Adrenal gland (tissue), 12 donors: ENCODE data around the gene MINDY2. TPM values are rescaled to one million over a fixed set of nuclear protein-coding genes. Genes with fewer than 3 reads are reported as not detected.

Source experiments
- DNase-seq, 7 donors: peaks; one replicate each; pipeline ENCODE4 v3.0.0-alpha.2; 2019 to 2020
- H3K27ac ChIP-seq, 5 donors: fragments of 200-600 bp; sonication (generic) in 4 of 5; 1 replicate in 3 of 5; 2 replicates in 2 of 5; pipeline versions ENCODE4 v1.5.1 to v1.8.0; 2016 to 2020; ENCODE audit warnings: mild to moderate bottlenecking in 1 of 5
- H3K27me3 ChIP-seq: fragments of 200-600 bp; 2 replicates; pipeline ENCODE4 v1.8.0; 2021
- H3K36me3 ChIP-seq, 2 donors: fragments of 200-600 bp; replicated peaks in 1 of 2; 1 replicate in 1 of 2; 2 replicates in 1 of 2; pipeline versions ENCODE4 v1.5.1 to v1.8.0; 2018 to 2022
- H3K4me1 ChIP-seq, 2 donors: fragments of 200-600 bp; replicated peaks in 1 of 2; 1 replicate in 1 of 2; 2 replicates in 1 of 2; pipeline versions ENCODE4 v1.5.1 to v1.8.0; 2018 to 2021
- H3K4me3 ChIP-seq, 4 donors: fragments of 200-600 bp; sonication (generic) in 3 of 4; one replicate each; pipeline ENCODE4 v1.5.1; 2016 to 2018
- H3K9me3 ChIP-seq, 3 donors: fragments of 200-600 bp; sonication (generic) in 1 of 3; replicated peaks in 1 of 3; 1 replicate in 2 of 3; 2 replicates in 1 of 3; pipeline versions ENCODE4 v1.5.1 to v1.8.0; 2016 to 2021
- CTCF ChIP-seq, 6 experiments: fragments of 450-650 bp in 4 of 6; fragments of 200-600 bp in 2 of 6; sonication (generic) in 1 of 6; IDR thresholded peaks; 1 replicate in 5 of 6; 2 replicates in 1 of 6; pipeline versions ENCODE4 v1.5.1 to v1.8.0; 2016 to 2021; ENCODE audit warnings: antibody characterized with exemption in 6 of 6, mild to moderate bottlenecking in 2 of 6, moderate library complexity in 1 of 6
- POLR2A ChIP-seq, 2 donors: fragments of 450-650 bp; IDR thresholded peaks; one replicate each; pipeline ENCODE4 v1.6.1; 2017; ENCODE audit warnings: antibody characterized with exemption in 2 of 2, mild to moderate bottlenecking in 2 of 2, moderate library complexity in 1 of 2
- WGBS, 4 donors: extraction: QIAGEN DNeasy Blood & Tissue Kit in 2 of 4; methylation state at CpG; one replicate each; pipeline versions ENCODE4 v1.1.5 to v1.1.7; 2013 to 2017; 5-methylcytosine and 5-hydroxymethylcytosine counted together
- intact Hi-C, 2 donors: fragments of 100-400 bp; cut with DNase I; formaldehyde crosslinking; loops; one replicate each; pipeline versions ENCODE4 v1.14.1 to v1.15.0; 2022 to 2023
- polyA plus RNA-seq, 3 donors: library from polyadenylated mRNA; stranded (reverse); fragments of 200-250 nt in 2 of 3; fragments of 350-450 nt in 1 of 3; fragmentation: Illumina TruSeq in 1 of 3; extraction: RNeasy Lipid Tissue Mini Kit (QIAGEN cat#74804) in 1 of 3; gene quantifications; one replicate each; pipeline ENCODE4 v1.2.3, GENCODE V29; 2013 to 2014
- small RNA-seq, 2 donors: library from RNA; depleted of rRNA; stranded (forward); fragments of <200 nt; gene quantifications; one replicate each; pipeline ENCODE3, GENCODE V24; 2016
- total RNA-seq, 9 donors: library from RNA; depleted of rRNA in 4 of 9; stranded (reverse); fragments of >200 nt in 4 of 9; fragments of 120-200 nt in 1 of 9; fragmentation: NEBNext Ultra II Directional in 1 of 9; extraction: Animal tissue kit (Norgen Biotek cat#: 25700) in 1 of 9; gene quantifications; one replicate each; pipeline versions ENCODE4 v1.1.0 to v1.2.4, GENCODE V29; 2013 to 2023
- donor health status: healthy with polysubstance abuse.
- donor health status: Bipolar disorder and iron deficiency.
- donor health status: DM: yes; HTN: yes; CAD: no.
- donor health status: DM: no; HTN: no; CAD: no.
- donor health status: DM: no; HTN: no; CAD: no.
- donor health status: DM: yes; HTN: yes; CAD: no.

MINDY2 gene
- total and polyA plus RNA-seq, 12 donors: 2.7 to 25.1 (median 12.2) TPM

GRCh38 chr15:58910456-58910855 lies 139.4 kb downstream of the MINDY2 start:
- intact Hi-C loops: no loop called here
- TF ChIP-seq POLR2A (IDR thresholded peaks at IDR 0.05) (no peak), CTCF (IDR thresholded peaks at IDR 0.05) (no peak)
- Histone ChIP-seq H3K36me3 (peaks cover 0 to 28% of the 10 kb centered on the region in 2 donors), H3K27me3 (no peaks in the 10 kb centered on the region), H3K4me1 (peaks cover 0 to 8% of the 10 kb centered on the region in 2 donors), H3K4me3 (no peak overlapping the region), H3K27ac (no peak overlapping the region), H3K9me3 (no peaks in the 10 kb centered on the region)
- 92 to 94% (median 93%) methylated on average over 4 of the region's 4 CpGs for WGBS, 4 donors
- DNase-seq: no peak

Small RNA genes lying within 50 kb of the gene (small RNA-seq; reads per million reads assigned to genes)
- 0 reads per million in 2 donors for gene RF00012
- gene ZNF444P1: 0 reads per million in 2 donors

Other genes starting within 250 kb of the MINDY2 start
- gene ADAM10, start 21.6 kb upstream of the MINDY2 start, total RNA-seq: 10 to 100 TPM; 12.3 to 97.9 (median 66.4) TPM
- gene ADAM10, start 21.6 kb upstream of the MINDY2 start, polyA plus RNA-seq: 10 to 100 TPM in 1 of 3 donors, 1 to 10 TPM in 2; 6.2 to 54.0 (median 9.3) TPM
- gene SLTM, start 162.4 kb downstream of the MINDY2 start, total RNA-seq: 10 to 100 TPM; 31.4 to 80.5 (median 48.9) TPM
- 10 to 100 TPM; 56.6 to 87.0 (median 64.2) TPM for gene SLTM, start 162.4 kb downstream of the MINDY2 start, polyA plus RNA-seq
- gene RNF111, start 216.4 kb downstream of the MINDY2 start, total RNA-seq: 10 to 100 TPM; 13.8 to 32.9 (median 27.8) TPM
- 10 to 100 TPM in 1 of 3 donors, 1 to 10 TPM in 2; 5.7 to 41.6 (median 8.3) TPM for gene RNF111, start 216.4 kb downstream of the MINDY2 start, polyA plus RNA-seq